Peyer's patch (tissue), 4 donors: ENCODE measurements around the gene BZW2.

Source experiments
- POLR2A ChIP-seq, 2 donors: fragments of 450-650 bp; IDR thresholded peaks; one replicate each; pipeline ENCODE4 v1.5.1; 2017; ENCODE audit warnings: antibody characterized with exemption in 2 of 2, mild to moderate bottlenecking in 2 of 2, moderate library complexity in 2 of 2
- TF ChIP-seq, protein P1 (sequence below), 6 experiments: fragments of 450-650 bp in 4 of 6; fragments of 200-600 bp in 2 of 6; sonication (generic) in 1 of 6; IDR thresholded peaks; one replicate each; pipeline ENCODE4 v1.5.1; 2017 to 2019; ENCODE audit warnings: antibody characterized with exemption in 6 of 6, mild to moderate bottlenecking in 3 of 6, moderate library complexity in 1 of 6

DNA sequence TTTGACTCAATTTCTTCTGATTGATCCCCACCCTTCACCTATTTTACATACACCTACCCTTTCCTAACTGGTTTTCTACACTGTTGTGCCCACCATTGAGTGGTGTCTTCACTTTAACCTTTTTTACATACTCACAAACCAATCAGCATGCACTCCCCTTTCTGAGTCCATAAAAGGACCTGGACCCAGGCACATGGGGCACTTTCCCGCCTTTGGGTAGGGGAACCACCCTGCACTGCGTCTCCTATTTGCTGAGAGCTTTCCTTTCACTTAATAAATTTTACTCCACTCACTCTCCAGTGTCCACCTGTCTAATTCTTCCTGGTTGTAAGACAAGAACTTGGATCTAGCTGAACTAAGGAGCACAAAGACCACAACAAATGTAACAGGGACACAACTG is 34.3 kb upstream of the BZW2 start:
- TF ChIP-seq, protein P1, sequence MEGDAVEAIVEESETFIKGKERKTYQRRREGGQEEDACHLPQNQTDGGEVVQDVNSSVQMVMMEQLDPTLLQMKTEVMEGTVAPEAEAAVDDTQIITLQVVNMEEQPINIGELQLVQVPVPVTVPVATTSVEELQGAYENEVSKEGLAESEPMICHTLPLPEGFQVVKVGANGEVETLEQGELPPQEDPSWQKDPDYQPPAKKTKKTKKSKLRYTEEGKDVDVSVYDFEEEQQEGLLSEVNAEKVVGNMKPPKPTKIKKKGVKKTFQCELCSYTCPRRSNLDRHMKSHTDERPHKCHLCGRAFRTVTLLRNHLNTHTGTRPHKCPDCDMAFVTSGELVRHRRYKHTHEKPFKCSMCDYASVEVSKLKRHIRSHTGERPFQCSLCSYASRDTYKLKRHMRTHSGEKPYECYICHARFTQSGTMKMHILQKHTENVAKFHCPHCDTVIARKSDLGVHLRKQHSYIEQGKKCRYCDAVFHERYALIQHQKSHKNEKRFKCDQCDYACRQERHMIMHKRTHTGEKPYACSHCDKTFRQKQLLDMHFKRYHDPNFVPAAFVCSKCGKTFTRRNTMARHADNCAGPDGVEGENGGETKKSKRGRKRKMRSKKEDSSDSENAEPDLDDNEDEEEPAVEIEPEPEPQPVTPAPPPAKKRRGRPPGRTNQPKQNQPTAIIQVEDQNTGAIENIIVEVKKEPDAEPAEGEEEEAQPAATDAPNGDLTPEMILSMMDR (IDR thresholded peaks at IDR 0.05): no peak
- no peak for TF ChIP-seq POLR2A (IDR thresholded peaks at IDR 0.05)
